ENCODE results near the gene GALR2.

The GALR2 gene

DNA sequence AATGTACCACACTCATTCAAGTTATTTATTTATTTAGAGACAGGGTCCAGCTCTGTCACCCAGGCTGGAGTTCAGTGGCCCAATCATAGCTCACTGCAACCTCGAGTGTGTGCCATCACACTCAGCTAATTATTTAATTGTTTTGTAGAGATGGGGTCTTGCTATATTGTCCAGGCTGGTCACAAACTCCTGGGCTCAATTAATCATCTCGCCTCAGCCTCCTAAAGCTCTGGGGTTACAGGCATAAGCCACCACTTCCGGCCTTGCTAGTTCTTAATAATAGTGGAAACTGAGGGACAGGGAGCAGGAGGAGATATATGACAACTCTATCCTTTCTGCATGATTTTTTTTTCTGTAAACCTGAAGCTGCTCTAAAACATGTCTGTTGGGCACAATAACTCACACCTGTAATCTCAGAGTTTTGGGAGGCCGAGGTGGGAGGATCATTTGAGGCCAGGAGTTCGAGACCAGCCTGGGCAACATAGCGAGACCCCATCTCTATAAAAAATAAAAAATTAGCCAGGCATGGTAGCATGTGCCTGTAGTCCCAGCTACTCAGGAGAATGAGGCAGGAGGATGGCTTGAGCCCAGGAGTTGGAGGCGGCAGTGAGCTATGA lies 40.7 kb downstream of the GALR2 start:
- TF ChIP-seq, protein P1, sequence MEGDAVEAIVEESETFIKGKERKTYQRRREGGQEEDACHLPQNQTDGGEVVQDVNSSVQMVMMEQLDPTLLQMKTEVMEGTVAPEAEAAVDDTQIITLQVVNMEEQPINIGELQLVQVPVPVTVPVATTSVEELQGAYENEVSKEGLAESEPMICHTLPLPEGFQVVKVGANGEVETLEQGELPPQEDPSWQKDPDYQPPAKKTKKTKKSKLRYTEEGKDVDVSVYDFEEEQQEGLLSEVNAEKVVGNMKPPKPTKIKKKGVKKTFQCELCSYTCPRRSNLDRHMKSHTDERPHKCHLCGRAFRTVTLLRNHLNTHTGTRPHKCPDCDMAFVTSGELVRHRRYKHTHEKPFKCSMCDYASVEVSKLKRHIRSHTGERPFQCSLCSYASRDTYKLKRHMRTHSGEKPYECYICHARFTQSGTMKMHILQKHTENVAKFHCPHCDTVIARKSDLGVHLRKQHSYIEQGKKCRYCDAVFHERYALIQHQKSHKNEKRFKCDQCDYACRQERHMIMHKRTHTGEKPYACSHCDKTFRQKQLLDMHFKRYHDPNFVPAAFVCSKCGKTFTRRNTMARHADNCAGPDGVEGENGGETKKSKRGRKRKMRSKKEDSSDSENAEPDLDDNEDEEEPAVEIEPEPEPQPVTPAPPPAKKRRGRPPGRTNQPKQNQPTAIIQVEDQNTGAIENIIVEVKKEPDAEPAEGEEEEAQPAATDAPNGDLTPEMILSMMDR (conservative IDR thresholded peaks at IDR 0.05) = no peak
- no peak for TF ChIP-seq ZFX (IDR thresholded peaks at IDR 0.05)
- no peak overlapping the region for H3K27ac ChIP-seq

DNA sequence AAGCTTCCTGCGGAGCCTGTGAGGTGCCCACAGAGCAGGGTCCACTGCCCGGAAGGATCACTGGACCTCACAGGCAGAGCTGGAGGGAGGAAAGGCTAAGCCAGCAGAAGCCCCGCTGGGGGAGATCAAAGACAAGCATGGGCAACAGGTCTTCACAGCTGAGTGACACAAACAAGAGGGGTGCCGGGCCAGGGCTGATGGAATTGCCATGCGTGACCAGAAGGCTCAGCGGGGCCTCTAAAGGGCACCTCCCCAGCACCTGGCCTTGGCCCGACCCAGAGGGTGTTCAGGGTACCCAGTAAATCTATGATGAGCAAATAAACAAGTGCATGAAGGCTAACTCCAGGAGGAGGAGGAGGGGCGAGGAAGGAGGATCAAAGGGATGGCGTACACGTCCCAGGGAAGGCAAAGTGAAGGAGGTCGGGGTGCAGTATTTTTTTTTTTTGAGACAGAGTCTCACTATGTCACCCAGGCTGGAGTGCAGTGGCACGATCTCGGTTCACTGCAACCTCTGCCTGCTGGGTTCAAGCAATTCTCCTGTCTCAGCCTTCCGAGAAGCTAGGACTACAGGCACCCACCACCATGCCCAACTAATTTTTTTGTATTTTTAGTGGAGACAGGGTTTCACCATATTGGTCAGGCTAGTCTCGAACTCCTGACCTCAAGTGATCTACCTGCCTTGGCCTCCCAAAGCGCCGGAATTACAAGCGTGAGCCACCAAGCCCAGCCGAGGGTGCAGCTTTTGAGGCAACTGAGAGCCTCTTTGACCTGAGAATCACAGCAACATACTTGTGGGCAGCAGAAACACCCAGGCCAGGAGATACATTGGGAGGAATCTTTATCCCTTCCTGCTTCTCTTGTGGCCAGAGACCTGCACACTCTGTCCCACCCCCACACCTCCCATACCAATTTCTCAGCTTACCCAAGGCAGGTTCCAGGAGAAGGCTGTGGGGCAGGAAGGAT lies 45.1 kb downstream of the GALR2 start:
- H3K27ac ChIP-seq = no peak overlapping the region
- TF ChIP-seq, protein P1 (conservative IDR thresholded peaks at IDR 0.05) = no peak
- TF ChIP-seq ZFX (IDR thresholded peaks at IDR 0.05) = no peak

DNA sequence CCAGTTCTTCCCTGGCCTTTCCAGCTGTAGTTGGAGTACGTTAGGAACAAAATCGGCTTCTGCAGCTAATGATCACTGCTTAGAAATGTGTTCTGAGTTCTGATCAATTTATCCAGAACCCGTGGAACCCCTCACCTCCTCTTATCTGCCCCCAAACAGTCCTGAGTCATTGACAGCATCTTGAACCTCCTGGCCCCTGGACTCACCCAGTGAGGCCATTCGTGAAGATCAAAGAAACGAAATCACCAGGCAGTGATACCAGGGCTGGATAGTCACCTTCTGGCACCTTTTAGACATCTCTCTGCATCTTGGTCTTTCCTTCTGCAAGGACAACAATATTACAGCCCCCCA lies 46.1 kb downstream of the GALR2 start:
- TF ChIP-seq ZFX (IDR thresholded peaks at IDR 0.05) = no peak
- TF ChIP-seq, protein P1 (conservative IDR thresholded peaks at IDR 0.05) = no peak
- H3K27ac ChIP-seq = no peak overlapping the region

- TF ChIP-seq, protein P1 (conservative IDR thresholded peaks at IDR 0.05) = no peak
- TF ChIP-seq ZFX (IDR thresholded peaks at IDR 0.05) = no peak
- H3K27ac ChIP-seq = peak overlapping the region; percentile 29
Measured at GRCh38 chr17:76121932-76122430, 47.4 kb downstream of the GALR2 start.

GRCh38 chr17:76122431-76123190 lies 48.0 kb downstream of the GALR2 start:
- TF ChIP-seq ZFX (IDR thresholded peaks at IDR 0.05) = no peak
- TF ChIP-seq, protein P1 (conservative IDR thresholded peaks at IDR 0.05) = no peak

DNA sequence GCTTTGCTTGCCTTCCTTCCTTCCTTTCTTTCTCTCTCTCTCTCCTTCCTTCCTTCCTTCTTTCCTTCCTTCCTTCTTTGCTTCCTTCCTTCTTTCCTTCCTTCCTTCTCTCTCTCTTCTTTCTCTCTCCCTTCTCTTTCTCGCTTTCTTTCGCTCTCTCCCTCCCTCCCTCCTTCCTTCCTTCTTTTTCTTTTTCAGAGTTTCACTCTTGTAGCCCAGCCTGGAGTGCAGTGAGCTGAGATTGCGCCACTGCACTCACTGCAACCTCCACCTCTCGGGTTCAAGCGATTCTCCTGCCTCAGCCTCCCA lies 48.6 kb downstream of the GALR2 start:
- TF ChIP-seq, protein P1 (conservative IDR thresholded peaks at IDR 0.05) = no peak
- TF ChIP-seq ZFX (IDR thresholded peaks at IDR 0.05) = no peak
- no peak overlapping the region for H3K27ac ChIP-seq

More at GRCh38 chr17:76122431-76123190, 48.0 kb downstream of the GALR2 start:
- peak overlapping the region; percentile 29 for H3K27ac ChIP-seq
